CD4-positive, alpha-beta T cell (primary cell): ENCODE results near the gene CHCHD10. TPM values are rescaled to one million over a fixed set of nuclear protein-coding genes. Genes with fewer than 3 reads are reported as not detected.
A peak's percentile ranks its signal among the peaks of the same experiment; 100 is the strongest.

Source experiments
- ATAC-seq: fragments of 200-7000 bp; cut with Tn5 transposase; one replicate; pipeline ENCODE4 v1.10.0; 2022; ENCODE audit warnings: mild to moderate bottlenecking; ENCODE audit not compliant: poor library complexity
- CTCF ChIA-PET: fragments of 350-600 bp; sonication (Branson Sonifier 250); formaldehyde crosslinking; loops from one replicate; lab custom pipeline; 2021; ENCODE audit warnings: antibody characterized with exemption, inconsistent platforms; lab: Charles Lee
- POLR2A ChIA-PET: fragments of 350-600 bp; sonication (Branson Sonifier 250); formaldehyde crosslinking; loops from one replicate; lab custom pipeline; 2021; ENCODE audit warnings: antibody characterized with exemption, inconsistent platforms; lab: Charles Lee
- DNase-seq, 14 experiments: peaks; one replicate each; pipeline ENCODE4 v3.0.0-alpha.2; 2013 to 2020; ENCODE audit warnings: mixed read lengths in 2 of 14
- H3K27ac ChIP-seq, 2 donors: one replicate each; pipeline versions ENCODE4 v1.5.1 to v1.7.0; 2013; ENCODE audit warnings: low read length in 2 of 2, low read depth in 1 of 2, mild to moderate bottlenecking in 1 of 2
- H3K27me3 ChIP-seq, 2 experiments: 1 replicate in 1 of 2; 2 replicates in 1 of 2; pipeline versions ENCODE4 v1.6.1 to v1.7.0; 2013; ENCODE audit warnings: low read length in 2 of 2, control low read depth in 1 of 2, mild to moderate bottlenecking in 1 of 2, moderate library complexity in 1 of 2; ENCODE audit not compliant: insufficient read depth in 2 of 2, control insufficient read depth in 1 of 2
- H3K36me3 ChIP-seq: one replicate; pipeline ENCODE4 v1.6.1; 2013; ENCODE audit warnings: low read length, control low read depth; ENCODE audit not compliant: insufficient read depth
- H3K4me1 ChIP-seq: one replicate; pipeline ENCODE4 v1.6.1; 2013; ENCODE audit warnings: low read length, control low read depth; ENCODE audit not compliant: insufficient read depth
- H3K4me3 ChIP-seq: one replicate; pipeline ENCODE4 v1.5.1; 2013; ENCODE audit warnings: mild to moderate bottlenecking, low read length, moderate library complexity
- H3K9me3 ChIP-seq, 2 experiments: 1 replicate in 1 of 2; 2 replicates in 1 of 2; pipeline versions ENCODE4 v1.6.1 to v1.7.0; 2013; ENCODE audit warnings: low read length in 2 of 2, mild to moderate bottlenecking in 2 of 2, control low read depth in 1 of 2, moderate library complexity in 1 of 2; ENCODE audit not compliant: control insufficient read depth in 1 of 2, insufficient read depth in 1 of 2
- H3K27ac Mint-ChIP-seq: one replicate; pipeline ENCODE4 v1.8.0; 2020; ENCODE audit warnings: mixed read lengths
- H3K27me3 Mint-ChIP-seq: one replicate; pipeline ENCODE4 v1.8.0; 2021; ENCODE audit warnings: mixed read lengths
- H3K36me3 Mint-ChIP-seq: one replicate; pipeline ENCODE4 v1.8.0; 2021; ENCODE audit warnings: low read depth, mixed read lengths
- H3K4me1 Mint-ChIP-seq: one replicate; pipeline ENCODE4 v1.8.0; 2021; ENCODE audit warnings: low read depth, mixed read lengths
- H3K4me3 Mint-ChIP-seq: one replicate; pipeline ENCODE4 v1.8.0; 2020; ENCODE audit warnings: mild to moderate bottlenecking, mixed read lengths
- H3K9me3 Mint-ChIP-seq: one replicate; pipeline ENCODE4 v1.8.0; 2020; ENCODE audit warnings: mixed read lengths
- CTCF ChIP-seq: fragments of 200-600 bp; IDR thresholded peaks from one replicate; pipeline ENCODE4 v1.8.0; 2022; ENCODE audit warnings: antibody characterized with exemption, mild to moderate bottlenecking
- intact Hi-C, 2 experiments: fragments of 100-400 bp; cut with DNase I in 1 of 2; cut with micrococcal nuclease in 1 of 2; formaldehyde crosslinking; loops; one replicate each; pipeline versions ENCODE4 v1.15.1 to v1.9.0; 2023 to 2025; cut with DNase I, micrococcal nuclease
- total RNA-seq, 174 experiments: library from RNA in 2 of 174; stranded (reverse) in 2 of 174; gene quantifications; one replicate each; pipeline ENCODE4 v1.2.3 and lab custom pipeline; 2021 to 2026

The CHCHD10 gene
- total RNA-seq, 2 experiments from 2014 or later = 34.4 to 43.0 TPM

GRCh38 chr22:23772649-23773473 lies 5.1 kb upstream of the CHCHD10 start, which contains the start of gene MMP11:
Gene MMP11 (plus strand): TSS chr22:23772849. CDS start chr22:23772871, 22 bp downstream.
- intact Hi-C loops = loop anchor here in 1 of 2 experiments (1.0 to 5.0 kb wide), 3 partner anchors 14 to 76 kb away; no protein-coding TSS in a partner anchor
- Mint-ChIP-seq H3K27ac (no peak within 1 kb of the TSS), H3K4me3 (peak within 1 kb of the TSS; percentile 69), H3K9me3 (no peaks in the 10 kb centered on the region), H3K4me1 (peaks cover 17% of the 10 kb centered on the region), H3K36me3 (no peaks in the 10 kb centered on the region), H3K27me3 (no peaks in the 10 kb centered on the region)
- no peak within 1 kb of the TSS for H3K27ac ChIP-seq
- peak within 1 kb of the TSS; percentile 44 for H3K4me3 ChIP-seq
- peaks cover 36% of the 10 kb centered on the region for H3K4me1 ChIP-seq
- no peaks in the 10 kb centered on the region for H3K27me3 ChIP-seq
- H3K9me3 ChIP-seq = no peaks in the 10 kb centered on the region
- peak; percentile 52 for ATAC-seq
- CTCF ChIA-PET = no interaction called here
- TF ChIP-seq CTCF = no peak
- POLR2A ChIA-PET = interaction anchor here (0.7 to 2.0 kb wide), 5 partner anchors 14 to 238 kb away, joined by 3 to 17 read pairs (median 4); partner anchors contain the start of genes CABIN1, MIF, SLC2A11 and SMARCB1
- DNase-seq = peak; percentile 33 to 83 (median 49)
- no peaks in the 10 kb centered on the region for H3K36me3 ChIP-seq

- Histone ChIP-seq H3K4me1 (peaks cover 39% of the 10 kb centered on the region), H3K36me3 (no peaks in the 10 kb centered on the region), H3K4me3 (peak overlapping the region; percentile 42), H3K27me3 (no peaks in the 10 kb centered on the region), H3K27ac (no peak overlapping the region), H3K9me3 (no peaks in the 10 kb centered on the region)
- ChIA-PET CTCF (no interaction called here), POLR2A (interaction anchor here (0.7 to 2.0 kb wide), 5 partner anchors 15 to 239 kb away, joined by 3 to 17 read pairs (median 4); partner anchors contain the start of genes CABIN1, MIF, SLC2A11 and SMARCB1)
- no peak overlapping the region for H3K27ac Mint-ChIP-seq
- peaks cover 17% of the 10 kb centered on the region for H3K4me1 Mint-ChIP-seq
- H3K4me3 Mint-ChIP-seq = peak overlapping the region; percentile 38
- no peaks in the 10 kb centered on the region for H3K27me3 Mint-ChIP-seq
- intact Hi-C loops = loop anchor here in 1 of 2 experiments (1.0 to 5.0 kb wide), 3 partner anchors 15 to 75 kb away; no protein-coding TSS in a partner anchor
- no peaks in the 10 kb centered on the region for H3K36me3 Mint-ChIP-seq
- no peaks in the 10 kb centered on the region for H3K9me3 Mint-ChIP-seq
- ATAC-seq = no peak
- TF ChIP-seq CTCF = no peak
- DNase-seq = no peak
These were observed 4.5 kb upstream of the CHCHD10 start for GRCh38 chr22:23772315-23772648.

- Mint-ChIP-seq H3K36me3 (no peaks in the 10 kb centered on the region), H3K9me3 (no peaks in the 10 kb centered on the region), H3K4me3 (peak overlapping the region; percentile 48), H3K27me3 (no peaks in the 10 kb centered on the region), H3K4me1 (peaks cover 25% of the 10 kb centered on the region), H3K27ac (no peak overlapping the region)
- POLR2A ChIA-PET = interaction anchor here (0.9 kb wide), 1 partner anchor 88 kb away, joined by 3 read pairs; no protein-coding TSS in a partner anchor
- peak in 1 of 14 experiments; percentile 11 for DNase-seq
- no peak for TF ChIP-seq CTCF
- Histone ChIP-seq H3K36me3 (no peaks in the 10 kb centered on the region), H3K27ac (no peak overlapping the region), H3K27me3 (no peaks in the 10 kb centered on the region), H3K9me3 (no peaks in the 10 kb centered on the region), H3K4me3 (no peak overlapping the region), H3K4me1 (peaks cover 58% of the 10 kb centered on the region)
- intact Hi-C loops = loop anchor here (5.0 kb wide), 2 partner anchors 52 to 78 kb away; no protein-coding TSS in a partner anchor
- CTCF ChIA-PET = no interaction called here
- no peak for ATAC-seq
These were observed 1.7 kb upstream of the CHCHD10 start for GRCh38 chr22:23769321-23769965.
